CD14-positive monocyte (primary cell): ENCODE data around the gene ZNF280D. TPM values are rescaled to one million over a fixed set of nuclear protein-coding genes. Genes with fewer than 3 reads are reported as not detected.

Experiments
- DNase-seq, 3 donors: peaks; one replicate each; pipeline ENCODE4 v3.0.0-alpha.2; 2011 to 2022
- H2AFZ ChIP-seq: 2 replicates; pipeline ENCODE4 v1.6.0; 2012; ENCODE audit warnings: mild to moderate bottlenecking, low read depth, low read length, inconsistent platforms; ENCODE audit not compliant: insufficient read depth, poor library complexity, severe bottlenecking
- H3K27ac ChIP-seq, 2 donors: 1 replicate in 1 of 2; 2 replicates in 1 of 2; pipeline ENCODE4 v1.5.1; 2012 to 2013; ENCODE audit warnings: low read length in 2 of 2, control low read depth in 1 of 2, inconsistent platforms in 1 of 2, low read depth in 1 of 2, mild to moderate bottlenecking in 1 of 2
- H3K27me3 ChIP-seq, 2 donors: one replicate each; pipeline versions ENCODE4 v1.6.0 to v1.6.1; 2011 to 2013; ENCODE audit warnings: low read length in 2 of 2; ENCODE audit not compliant: control insufficient read depth in 2 of 2, insufficient read depth in 2 of 2
- H3K36me3 ChIP-seq, 2 donors: replicated peaks in 1 of 2; 1 replicate in 1 of 2; 2 replicates in 1 of 2; pipeline versions ENCODE4 v1.5.1 to v1.6.1; 2012 to 2013; ENCODE audit warnings: low read length in 2 of 2, control low read depth in 1 of 2, inconsistent platforms in 1 of 2, mild to moderate bottlenecking in 1 of 2; ENCODE audit not compliant: insufficient read depth in 2 of 2, control insufficient read depth in 1 of 2
- H3K4me1 ChIP-seq, 2 donors: 1 replicate in 1 of 2; 2 replicates in 1 of 2; pipeline versions ENCODE4 v1.5.1 to v1.6.1; 2012 to 2013; ENCODE audit warnings: low read length in 2 of 2, control low read depth in 1 of 2, inconsistent platforms in 1 of 2, mild to moderate bottlenecking in 1 of 2, moderate library complexity in 1 of 2; ENCODE audit not compliant: insufficient read depth in 2 of 2, control insufficient read depth in 1 of 2
- H3K4me2 ChIP-seq: replicated peaks from 2 replicates; pipeline ENCODE3; 2012; ENCODE audit warnings: low read length, moderate library complexity, mild to moderate bottlenecking; ENCODE audit not compliant: poor library complexity, severe bottlenecking; ENCODE audit errors: extremely low read depth
- H3K4me3 ChIP-seq, 3 experiments: fragments of 200-600 bp in 1 of 3; sonication (generic) in 1 of 3; replicated peaks in 1 of 3; 1 replicate in 2 of 3; 2 replicates in 1 of 3; pipeline ENCODE4 v1.5.1; 2011 to 2013; ENCODE audit warnings: low read length in 3 of 3, mild to moderate bottlenecking in 3 of 3, control low read depth in 2 of 3, low read depth in 2 of 3, inconsistent platforms in 1 of 3, moderate library complexity in 1 of 3
- H3K79me2 ChIP-seq: 2 replicates; pipeline ENCODE4 v1.6.0; 2012; ENCODE audit warnings: mild to moderate bottlenecking, control low read depth, inconsistent platforms, low read length, moderate library complexity; ENCODE audit not compliant: insufficient read depth
- H3K9ac ChIP-seq: 2 replicates; pipeline ENCODE4 v1.6.0; 2017; ENCODE audit warnings: low read length, mild to moderate bottlenecking; ENCODE audit not compliant: insufficient read depth, poor library complexity, severe bottlenecking
- H3K9me3 ChIP-seq, 2 donors: replicated peaks in 1 of 2; 1 replicate in 1 of 2; 2 replicates in 1 of 2; pipeline versions ENCODE4 v1.5.1 to v1.6.1; 2012 to 2013; ENCODE audit warnings: low read length in 2 of 2, control low read depth in 1 of 2; ENCODE audit not compliant: control insufficient read depth in 1 of 2, insufficient read depth in 1 of 2
- H4K20me1 ChIP-seq: 2 replicates; pipeline ENCODE4 v1.6.0; 2012; ENCODE audit warnings: mild to moderate bottlenecking, low read length, control low read depth, moderate library complexity; ENCODE audit not compliant: insufficient read depth
- H3K27ac Mint-ChIP-seq, 7 donors: one replicate each; pipeline ENCODE4 v1.8.0; 2020; ENCODE audit warnings: mild to moderate bottlenecking in 7 of 7, mixed read lengths in 7 of 7, moderate library complexity in 6 of 7, inconsistent platforms in 2 of 7
- H3K27me3 Mint-ChIP-seq, 3 donors: one replicate each; pipeline ENCODE4 v1.8.0; 2021 to 2022; ENCODE audit warnings: low read depth in 3 of 3, mild to moderate bottlenecking in 3 of 3, mixed read lengths in 3 of 3, moderate library complexity in 3 of 3, inconsistent platforms in 1 of 3
- H3K36me3 Mint-ChIP-seq, 2 donors: one replicate each; pipeline ENCODE4 v1.8.0; 2020; ENCODE audit warnings: mixed read lengths in 2 of 2, inconsistent platforms in 1 of 2, mild to moderate bottlenecking in 1 of 2
- H3K4me1 Mint-ChIP-seq: one replicate; pipeline ENCODE4 v1.8.0; 2020; ENCODE audit warnings: mild to moderate bottlenecking, mixed read lengths
- H3K4me3 Mint-ChIP-seq, 2 donors: one replicate each; pipeline ENCODE4 v1.8.0; 2020; ENCODE audit warnings: mild to moderate bottlenecking in 2 of 2, mixed read lengths in 2 of 2, moderate library complexity in 1 of 2
- H3K9me3 Mint-ChIP-seq, 7 donors: one replicate each; pipeline ENCODE4 v1.8.0; 2020 to 2022; ENCODE audit warnings: mixed read lengths in 7 of 7, mild to moderate bottlenecking in 6 of 7, moderate library complexity in 6 of 7, inconsistent platforms in 2 of 7
- CTCF ChIP-seq: fragments of 200-600 bp; IDR thresholded peaks from one replicate; pipeline ENCODE4 v1.8.0; 2022; ENCODE audit warnings: antibody characterized with exemption, mild to moderate bottlenecking
- WGBS: methylation state at CpG from one replicate; pipeline ENCODE4 v1.1.5; 2013; ENCODE audit warnings: missing lambda C conversion rate; ENCODE audit not compliant: insufficient coverage; 5-methylcytosine and 5-hydroxymethylcytosine counted together
- intact Hi-C, 2 donors: fragments of 100-400 bp; cut with micrococcal nuclease; formaldehyde crosslinking; loops; one replicate each; pipeline versions ENCODE4 v1.15.0 to v1.15.1; 2023
- polyA plus RNA-seq, 3 donors: library from polyadenylated mRNA; depleted of rRNA in 1 of 3; unstranded in 2 of 3; stranded (reverse) in 1 of 3; fragments of 300-500 nt in 2 of 3; fragments of >200 nt in 1 of 3; fragmentation: Illumina TruSeq in 2 of 3; gene quantifications; 1 replicate in 2 of 3; 2 replicates in 1 of 3; pipeline ENCODE4 v1.2.3, GENCODE V29; 2012 to 2021

Gene ZNF280D
- polyA plus RNA-seq, 3 donors, result 5.1 to 14.2 (median 8.0) TPM

GRCh38 chr15:56693761-56694160 is 39.5 kb downstream of the ZNF280D start:
- Mint-ChIP-seq H3K9me3 (no peaks in the 10 kb centered on the region), H3K27ac (peak overlapping the region in 2 of 7 donors; percentile 5 to 38), H3K4me1 (no peaks in the 10 kb centered on the region), H3K27me3 (peaks cover 0 to 1% (median 0%) of the 10 kb centered on the region in 3 donors), H3K36me3 (peaks cover 17 to 22% of the 10 kb centered on the region in 2 donors), H3K4me3 (no peak overlapping the region)
- Histone ChIP-seq H3K4me3 (no peak overlapping the region), H3K4me2 (no peak overlapping the region), H3K79me2 (no peaks in the 10 kb centered on the region), H2AFZ (no peak overlapping the region), H3K27ac (no peak overlapping the region), H3K4me1 (no peaks in the 10 kb centered on the region), H3K36me3 (peaks cover 21 to 26% of the 10 kb centered on the region in 2 donors), H3K9ac (no peak overlapping the region), H4K20me1 (no peaks in the 10 kb centered on the region), H3K9me3 (no peaks in the 10 kb centered on the region), H3K27me3 (no peaks in the 10 kb centered on the region)
- no peak for DNase-seq
- no peak for TF ChIP-seq CTCF
- 100% methylated on average over 1 of the region's 3 CpGs for WGBS
- intact Hi-C loops, result no loop called here

GRCh38 chr15:56690733-56691132 is 42.6 kb downstream of the ZNF280D start:
- intact Hi-C loops, result no loop called here
- WGBS, result no CpG with 5 or more reads among the region's 1 CpG
- no peaks in the 10 kb centered on the region for H3K4me1 Mint-ChIP-seq
- H3K27me3 Mint-ChIP-seq, result peaks cover 0 to 1% (median 0%) of the 10 kb centered on the region in 3 donors
- Histone ChIP-seq H3K9me3 (no peaks in the 10 kb centered on the region), H2AFZ (no peak overlapping the region), H4K20me1 (no peaks in the 10 kb centered on the region), H3K79me2 (no peaks in the 10 kb centered on the region), H3K9ac (no peak overlapping the region), H3K4me3 (no peak overlapping the region), H3K4me2 (no peak overlapping the region), H3K36me3 (peaks cover 9 to 21% of the 10 kb centered on the region in 2 donors), H3K27ac (no peak overlapping the region), H3K4me1 (no peaks in the 10 kb centered on the region), H3K27me3 (no peaks in the 10 kb centered on the region)
- H3K4me3 Mint-ChIP-seq, result no peak overlapping the region
- H3K27ac Mint-ChIP-seq, result no peak overlapping the region
- peaks cover 21 to 24% of the 10 kb centered on the region in 2 donors for H3K36me3 Mint-ChIP-seq
- no peak for TF ChIP-seq CTCF
- H3K9me3 Mint-ChIP-seq, result no peaks in the 10 kb centered on the region
- DNase-seq, result no peak
